ENCODE measurements around the gene RBM20. TPM values are rescaled to one million over a fixed set of nuclear protein-coding genes. Genes with fewer than 3 reads are reported as not detected.
"Not testable (repeated sequence)": the region's sequence is repeated elsewhere in the genome, so short reads cannot be mapped to it uniquely, and the experiment has no call there.

Gene RBM20
- total RNA-seq, 3 donors from 2014 or later, result 0.03 TPM; not detected in 2

DNA sequence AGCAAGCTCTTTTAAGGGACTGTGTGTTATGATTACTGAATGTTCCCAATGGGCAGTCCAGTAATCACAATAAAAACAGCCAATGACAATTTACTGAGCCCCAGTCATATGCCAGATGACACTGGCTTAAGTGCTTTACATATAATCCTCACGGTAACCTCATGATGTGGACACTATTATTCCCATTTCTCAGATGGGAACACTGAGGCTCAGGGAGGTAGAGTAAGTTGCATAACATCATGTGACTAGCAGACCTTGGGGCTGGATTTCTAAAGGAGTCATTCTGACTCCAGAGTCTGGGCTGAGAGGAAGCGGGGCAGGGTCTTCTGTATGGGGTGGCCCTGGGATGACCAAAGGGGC is 7.6 kb upstream of the RBM20 start:
- Mint-ChIP-seq H3K27me3 (ENCODE audit: low read depth) (peaks cover 19% of the 10 kb centered on the region), H3K36me3 (ENCODE audit: insufficient read depth) (no peaks in the 10 kb centered on the region), H3K4me3 (no peak overlapping the region), H3K4me1 (ENCODE audit: low read depth) (peaks cover 9% of the 10 kb centered on the region), H3K9me3 (no peaks in the 10 kb centered on the region)
- ATAC-seq (no peak), DNase-seq (no peak)

DNA sequence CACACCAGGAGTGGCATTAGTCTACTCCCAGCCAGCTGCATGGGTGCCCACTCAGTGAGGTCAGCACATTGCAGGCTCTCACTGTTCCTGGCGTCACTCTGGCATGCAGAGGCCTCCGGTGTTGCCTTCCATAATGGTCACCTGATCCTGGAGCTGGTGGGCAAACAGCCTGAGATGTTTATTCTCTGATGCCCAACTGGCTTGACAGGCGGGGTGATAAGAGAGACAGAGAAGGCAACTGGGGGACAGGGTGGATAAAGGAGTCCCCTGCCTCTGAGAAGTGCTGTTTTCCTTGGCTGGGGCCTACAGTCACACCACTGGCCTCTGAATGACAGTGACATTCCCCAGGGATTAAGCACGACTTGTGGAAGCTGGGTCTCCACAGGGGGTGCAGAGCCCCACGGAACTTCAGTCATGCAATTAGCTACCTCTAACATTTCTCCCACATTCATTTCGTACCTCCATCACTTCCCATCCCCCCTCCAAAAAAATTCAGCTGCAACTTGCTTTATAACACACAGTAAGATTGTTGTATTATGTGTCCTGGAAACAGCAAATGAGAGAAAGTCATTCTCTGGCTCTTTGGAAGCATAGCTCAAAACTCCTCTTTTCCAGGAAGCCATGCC is 7.1 kb upstream of the RBM20 start:
- no peaks in the 10 kb centered on the region for H3K9me3 Mint-ChIP-seq
- DNase-seq, result no peak
- peaks cover 23% of the 10 kb centered on the region for H3K27me3 Mint-ChIP-seq (ENCODE audit: low read depth)
- H3K4me3 Mint-ChIP-seq, result no peak overlapping the region
- H3K4me1 Mint-ChIP-seq (ENCODE audit: low read depth), result peaks cover 14% of the 10 kb centered on the region
- no peaks in the 10 kb centered on the region for H3K36me3 Mint-ChIP-seq (ENCODE audit: insufficient read depth)
- no peak for ATAC-seq

DNA sequence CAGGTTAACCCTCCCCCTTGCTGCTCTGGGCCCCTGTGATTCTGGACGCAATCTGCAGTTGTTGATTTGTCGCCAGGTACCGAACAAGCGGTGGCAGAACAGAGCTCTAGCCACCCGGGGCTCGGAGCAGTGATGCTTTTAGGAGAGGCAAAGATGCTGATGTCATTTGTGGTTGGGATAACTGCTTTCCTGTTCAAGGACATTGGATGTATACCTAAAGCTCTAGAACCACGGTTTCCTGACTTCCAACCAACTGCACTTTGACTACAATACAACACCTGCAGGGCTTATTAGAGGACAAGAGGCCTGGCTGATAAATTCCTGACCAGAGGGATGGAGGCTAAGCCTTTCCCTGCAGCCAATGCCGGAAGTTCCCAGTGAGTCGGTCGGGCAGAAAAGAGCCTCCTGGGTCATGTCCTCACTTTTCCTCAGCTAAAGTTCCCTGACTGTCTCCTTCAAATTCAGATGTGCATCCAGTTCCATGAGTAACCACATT is 6.5 kb upstream of the RBM20 start:
- no peaks in the 10 kb centered on the region for H3K36me3 Mint-ChIP-seq (ENCODE audit: insufficient read depth)
- peaks cover 19% of the 10 kb centered on the region for H3K4me1 Mint-ChIP-seq (ENCODE audit: low read depth)
- peaks cover 29% of the 10 kb centered on the region for H3K27me3 Mint-ChIP-seq (ENCODE audit: low read depth)

DNA sequence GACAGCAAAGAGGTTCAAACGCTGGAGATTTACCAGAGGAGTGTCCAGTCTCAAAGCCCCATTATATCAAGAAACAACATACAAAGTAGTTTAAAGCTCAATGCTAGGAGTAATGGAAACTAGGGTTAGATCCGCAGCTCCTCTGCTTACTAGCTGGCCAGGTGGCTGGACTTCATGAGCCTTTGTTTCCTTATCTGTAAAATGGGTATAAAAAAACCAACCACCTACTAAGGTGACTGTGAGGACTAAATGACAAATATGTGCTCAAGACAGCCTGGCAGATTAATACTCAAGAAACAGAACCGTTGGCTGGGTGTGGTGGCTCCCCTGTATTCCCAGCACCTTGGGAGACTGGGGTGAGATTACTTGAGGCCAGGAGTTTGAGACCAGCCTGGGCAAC is 5.8 kb upstream of the RBM20 start:
- peaks cover 36% of the 10 kb centered on the region for H3K27me3 Mint-ChIP-seq (ENCODE audit: low read depth)
- ATAC-seq (no peak), DNase-seq (no peak)
- H3K36me3 Mint-ChIP-seq (ENCODE audit: insufficient read depth), result no peaks in the 10 kb centered on the region
- H3K4me1 Mint-ChIP-seq (ENCODE audit: low read depth), result peaks cover 24% of the 10 kb centered on the region
- H3K4me3 Mint-ChIP-seq, result no peak overlapping the region
- no peaks in the 10 kb centered on the region for H3K9me3 Mint-ChIP-seq

More for the DNA sequence above, 6.5 kb upstream of the RBM20 start:
- H3K4me3 Mint-ChIP-seq, result no peak overlapping the region
- no peaks in the 10 kb centered on the region for H3K9me3 Mint-ChIP-seq
- ATAC-seq (no peak), DNase-seq (no peak)

DNA sequence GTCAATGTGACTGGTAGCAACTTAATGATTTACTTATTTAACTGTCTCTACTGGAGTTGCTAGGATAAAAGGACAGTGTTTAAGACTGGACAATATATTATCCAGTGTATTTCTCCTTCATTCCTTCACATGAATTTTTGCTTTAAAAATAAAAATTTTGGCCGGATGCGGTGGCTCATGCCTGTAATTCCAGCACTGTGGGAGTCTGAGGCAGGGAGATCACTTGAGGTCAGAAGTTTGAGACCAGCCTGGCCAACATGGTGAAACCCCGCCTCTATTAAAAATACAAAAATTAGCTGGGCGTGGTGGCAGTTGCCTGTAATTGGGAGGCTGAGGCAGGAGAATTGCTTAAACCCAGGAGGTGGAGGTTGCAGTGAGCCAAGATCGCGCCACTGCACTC is 5.1 kb upstream of the RBM20 start:
- H3K9me3 Mint-ChIP-seq; ATAC-seq; DNase-seq; H3K36me3 Mint-ChIP-seq (ENCODE audit: insufficient read depth); H3K4me3 Mint-ChIP-seq: not testable (repeated sequence)
- Mint-ChIP-seq H3K4me1 (ENCODE audit: low read depth) (peaks cover 27% of the 10 kb centered on the region), H3K27me3 (ENCODE audit: low read depth) (peaks cover 39% of the 10 kb centered on the region)

DNA sequence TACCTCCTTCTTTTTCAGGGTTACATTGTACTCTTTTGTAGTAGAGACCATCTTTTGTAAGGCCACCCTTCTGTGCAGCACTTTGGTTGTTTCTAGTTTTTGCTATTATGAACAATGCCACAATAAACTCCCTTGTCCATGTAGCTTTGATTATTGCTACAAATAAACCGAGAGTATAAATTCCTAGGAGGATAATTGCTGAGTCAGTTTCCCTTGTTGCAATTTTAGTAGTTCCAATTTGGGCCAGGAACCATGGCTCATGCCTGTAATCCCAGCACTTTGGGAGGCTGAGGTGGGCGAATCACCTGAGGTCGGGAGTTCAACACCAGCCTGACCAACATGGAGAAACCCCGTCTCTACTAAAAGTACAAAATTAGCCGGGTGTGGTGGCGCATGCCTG is 4.3 kb upstream of the RBM20 start:
- not testable (repeated sequence) for H3K4me3 Mint-ChIP-seq; H3K9me3 Mint-ChIP-seq; ATAC-seq; DNase-seq; H3K36me3 Mint-ChIP-seq (ENCODE audit: insufficient read depth)
- H3K4me1 Mint-ChIP-seq (ENCODE audit: low read depth), result peaks cover 29% of the 10 kb centered on the region
- H3K27me3 Mint-ChIP-seq (ENCODE audit: low read depth), result peaks cover 44% of the 10 kb centered on the region

DNA sequence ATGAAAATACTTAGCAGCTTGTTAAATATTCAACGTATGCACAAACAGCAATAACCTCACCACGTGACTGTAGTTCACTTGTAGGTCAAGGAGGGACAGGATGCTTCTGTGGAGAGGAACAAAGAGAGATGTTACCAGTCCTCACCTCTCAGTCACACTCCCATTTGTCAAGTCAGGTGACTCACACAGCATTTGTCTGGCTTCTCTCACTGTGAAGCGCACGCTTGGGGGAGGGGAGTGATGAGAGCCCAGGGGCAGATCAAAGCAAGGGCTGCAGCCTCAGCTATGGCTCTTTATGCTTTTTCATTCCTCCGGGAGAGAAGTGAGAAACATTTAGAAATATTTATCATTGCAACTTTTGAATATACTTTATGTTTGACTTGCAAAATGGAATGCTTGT is 2.9 kb upstream of the RBM20 start:
- H3K4me3 Mint-ChIP-seq, result no peak overlapping the region

DNA sequence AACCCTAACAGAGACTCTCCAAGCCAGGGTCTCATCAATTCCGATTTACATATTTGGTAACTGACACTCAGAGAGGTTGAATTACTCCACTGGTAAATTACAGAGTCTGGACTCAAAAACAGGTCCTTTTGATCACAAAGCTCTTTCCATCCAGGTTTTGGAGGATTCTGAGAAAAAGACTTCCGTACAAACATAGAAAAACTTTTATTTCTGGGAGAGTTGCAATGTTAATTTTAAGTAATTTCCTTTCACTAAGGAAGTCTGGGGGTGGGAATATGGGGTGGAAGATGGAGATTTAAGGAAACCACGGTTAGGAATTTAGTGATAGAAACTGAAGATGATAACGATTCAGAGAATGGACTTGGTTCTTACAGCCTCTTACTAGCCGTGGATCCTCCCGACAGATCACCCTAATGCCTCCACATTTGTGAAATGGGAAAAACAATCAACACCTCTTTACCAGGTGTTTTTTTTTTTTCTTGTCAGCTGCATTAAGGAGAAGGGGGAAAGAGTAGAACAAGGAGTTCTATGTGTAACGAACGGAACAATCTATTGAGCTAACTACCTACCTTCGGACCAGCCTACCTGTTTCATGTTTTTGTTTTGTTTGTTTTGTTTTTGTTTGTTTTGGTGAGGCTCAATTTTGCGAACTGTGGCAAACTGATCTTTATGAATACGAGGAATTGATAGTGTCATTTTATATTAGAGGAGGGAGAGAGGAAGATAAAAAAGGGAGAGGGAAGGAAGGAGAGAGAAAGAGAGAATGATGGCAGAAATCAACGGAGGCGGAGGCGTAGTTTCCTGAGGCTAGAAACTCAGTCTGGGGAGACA is 1.7 kb upstream of the RBM20 start:
- H3K9me3 Mint-ChIP-seq, result no peaks in the 10 kb centered on the region
- H3K4me3 Mint-ChIP-seq, result peak overlapping the region; percentile 81
- no peak for ATAC-seq
- H3K27me3 Mint-ChIP-seq (ENCODE audit: low read depth), result peaks cover 59% of the 10 kb centered on the region
- no peaks in the 10 kb centered on the region for H3K36me3 Mint-ChIP-seq (ENCODE audit: insufficient read depth)
- peaks cover 30% of the 10 kb centered on the region for H3K4me1 Mint-ChIP-seq (ENCODE audit: low read depth)
- DNase-seq, result no peak

More for the DNA sequence above, 2.9 kb upstream of the RBM20 start:
- Mint-ChIP-seq H3K27me3 (ENCODE audit: low read depth) (peaks cover 54% of the 10 kb centered on the region), H3K4me1 (ENCODE audit: low read depth) (peaks cover 30% of the 10 kb centered on the region), H3K36me3 (ENCODE audit: insufficient read depth) (no peaks in the 10 kb centered on the region), H3K9me3 (no peaks in the 10 kb centered on the region)
- peak; percentile 31 for DNase-seq
- peak; percentile 76 to 86 for ATAC-seq

DNA sequence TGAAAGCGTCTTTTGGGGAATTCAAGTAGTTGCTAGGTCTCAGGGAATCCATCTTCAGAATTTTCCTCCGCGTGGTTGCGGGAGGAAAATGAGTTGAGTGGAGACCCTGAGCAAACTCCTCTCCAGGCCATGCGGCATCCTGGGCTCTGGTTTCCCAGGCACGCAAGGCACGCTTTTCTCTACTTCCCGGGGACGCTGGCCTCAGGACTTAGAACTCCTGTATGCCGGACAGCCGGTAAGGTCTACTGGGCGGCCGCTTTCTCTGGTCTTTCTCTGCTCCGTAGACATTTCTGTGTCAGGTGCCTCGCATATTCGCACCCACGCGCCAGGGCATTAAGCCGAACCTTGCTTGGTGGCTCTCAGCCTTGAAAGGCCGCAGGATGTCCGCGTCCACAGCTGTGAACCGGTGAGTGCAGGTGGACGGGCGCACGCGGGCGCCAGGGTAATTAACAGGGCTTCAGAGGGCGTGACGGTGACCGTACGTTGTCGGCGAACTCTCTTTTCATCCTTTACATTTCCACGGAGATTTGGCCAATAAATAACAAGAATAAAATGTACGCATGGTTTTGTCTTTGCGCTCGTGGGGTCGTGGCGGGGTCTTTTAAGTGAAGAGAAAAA is 992 bp upstream of the RBM20 start:
- ATAC-seq (peak in 1 of 2 donors; percentile 23), DNase-seq (no peak)
- Mint-ChIP-seq H3K4me3 (peak overlapping the region; percentile 81), H3K36me3 (ENCODE audit: insufficient read depth) (no peaks in the 10 kb centered on the region), H3K4me1 (ENCODE audit: low read depth) (peaks cover 30% of the 10 kb centered on the region), H3K9me3 (no peaks in the 10 kb centered on the region), H3K27me3 (ENCODE audit: low read depth) (peaks cover 54% of the 10 kb centered on the region)

DNA sequence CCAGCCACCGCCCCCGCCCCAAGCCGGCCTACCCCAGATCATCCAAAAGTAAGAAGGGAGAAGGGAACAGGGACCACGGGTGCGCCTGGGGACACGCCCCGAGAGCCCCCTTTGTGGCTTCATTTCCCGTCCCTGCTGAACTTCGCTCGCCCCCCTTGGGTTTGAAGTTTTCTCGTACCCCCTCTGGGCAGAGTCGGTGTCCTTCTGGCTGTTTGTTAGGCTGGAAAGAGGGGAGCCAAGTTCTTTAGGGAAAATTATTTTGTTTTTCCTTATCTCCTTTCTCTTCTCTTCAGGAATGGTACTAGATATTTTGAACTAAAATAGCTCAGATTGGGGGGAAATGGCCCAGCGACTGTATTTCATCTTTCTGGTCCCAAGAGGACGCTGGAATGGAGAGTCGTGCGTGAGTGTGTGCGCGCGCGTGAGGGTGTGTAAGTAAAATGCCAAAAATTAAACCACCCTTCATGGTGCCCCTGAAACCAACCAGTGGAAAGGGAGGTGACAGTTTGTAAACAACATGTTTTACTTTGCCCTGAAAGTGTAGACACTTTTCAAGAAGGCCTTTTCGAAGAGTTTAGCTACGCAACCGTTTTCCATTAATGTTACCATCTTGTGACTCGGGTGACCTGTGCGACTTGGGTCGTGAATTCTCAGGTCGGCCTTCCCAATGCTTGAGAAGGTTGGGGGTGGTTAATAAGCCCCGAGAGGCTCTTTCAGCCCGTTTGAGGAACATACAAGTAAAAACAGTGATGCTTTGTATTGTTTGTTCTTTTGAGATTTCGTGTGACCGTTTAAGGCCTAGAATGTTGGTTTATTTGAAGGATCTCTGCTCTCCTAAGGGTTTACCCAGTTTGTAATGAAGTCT is 694 bp downstream of the RBM20 start:
- no peaks in the 10 kb centered on the region for H3K36me3 Mint-ChIP-seq (ENCODE audit: insufficient read depth)
- H3K9me3 Mint-ChIP-seq, result no peaks in the 10 kb centered on the region
- H3K27me3 Mint-ChIP-seq (ENCODE audit: low read depth), result peaks cover 66% of the 10 kb centered on the region
- peak overlapping the region; percentile 63 for H3K4me3 Mint-ChIP-seq
- H3K4me1 Mint-ChIP-seq (ENCODE audit: low read depth), result peaks cover 30% of the 10 kb centered on the region
- ATAC-seq (no peak), DNase-seq (no peak)

DNA sequence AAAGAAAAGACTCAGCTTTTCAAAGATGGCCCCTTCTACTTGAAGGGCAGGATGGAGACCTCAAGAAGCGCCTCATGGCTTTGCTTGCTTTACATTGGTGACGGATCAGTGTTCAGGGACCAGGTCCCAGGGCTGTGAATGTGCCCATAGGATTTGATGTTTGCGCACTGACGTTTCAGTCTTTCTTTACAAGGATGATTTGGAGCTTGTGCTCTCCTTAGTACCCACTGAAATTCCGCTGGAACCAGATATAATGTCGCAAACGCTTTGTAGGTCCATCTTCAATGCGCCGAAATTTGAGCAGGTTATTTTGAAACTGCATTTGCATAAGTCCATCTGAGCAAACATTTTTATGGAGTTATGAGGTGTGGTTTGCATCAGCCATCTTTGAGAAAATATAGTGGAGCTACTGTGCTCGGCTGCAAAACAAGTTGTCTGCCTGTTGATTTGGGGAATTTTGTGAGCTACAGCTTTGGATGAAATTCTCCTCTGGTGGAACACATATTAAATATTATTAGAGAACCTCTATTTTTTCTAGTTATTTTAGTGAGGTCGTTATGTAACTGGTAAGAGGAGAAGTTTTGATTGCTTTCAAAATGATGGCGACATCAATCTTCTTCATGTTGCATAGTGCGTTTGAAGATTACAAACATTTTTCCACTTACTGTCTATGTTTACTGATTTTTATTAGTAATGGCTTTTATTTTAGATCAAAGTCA is 2.4 kb downstream of the RBM20 start:
- Mint-ChIP-seq H3K36me3 (ENCODE audit: insufficient read depth) (no peaks in the 10 kb centered on the region), H3K27me3 (ENCODE audit: low read depth) (peaks cover 71% of the 10 kb centered on the region), H3K9me3 (no peaks in the 10 kb centered on the region), H3K4me1 (ENCODE audit: low read depth) (peaks cover 26% of the 10 kb centered on the region), H3K4me3 (no peak overlapping the region)
- ATAC-seq, result no peak
- no peak for DNase-seq

DNA sequence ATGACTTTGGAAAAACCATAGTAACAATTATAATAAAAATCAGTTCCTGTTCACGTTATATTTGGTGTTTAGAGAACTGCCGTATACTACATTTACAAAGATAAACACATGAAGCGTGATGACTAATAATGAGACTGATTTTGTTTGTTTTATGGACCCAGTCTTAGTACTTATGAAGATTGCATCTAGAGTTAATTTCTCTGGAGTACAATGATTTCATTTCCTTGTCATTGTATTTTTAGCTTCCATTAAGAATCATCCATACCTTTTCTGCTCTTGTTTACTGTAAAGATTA is 2.9 kb downstream of the RBM20 start:
- Mint-ChIP-seq H3K4me1 (ENCODE audit: low read depth) (peaks cover 23% of the 10 kb centered on the region), H3K36me3 (ENCODE audit: insufficient read depth) (no peaks in the 10 kb centered on the region), H3K4me3 (no peak overlapping the region), H3K27me3 (ENCODE audit: low read depth) (peaks cover 67% of the 10 kb centered on the region), H3K9me3 (no peaks in the 10 kb centered on the region)
- ATAC-seq, result no peak
- no peak for DNase-seq

DNA sequence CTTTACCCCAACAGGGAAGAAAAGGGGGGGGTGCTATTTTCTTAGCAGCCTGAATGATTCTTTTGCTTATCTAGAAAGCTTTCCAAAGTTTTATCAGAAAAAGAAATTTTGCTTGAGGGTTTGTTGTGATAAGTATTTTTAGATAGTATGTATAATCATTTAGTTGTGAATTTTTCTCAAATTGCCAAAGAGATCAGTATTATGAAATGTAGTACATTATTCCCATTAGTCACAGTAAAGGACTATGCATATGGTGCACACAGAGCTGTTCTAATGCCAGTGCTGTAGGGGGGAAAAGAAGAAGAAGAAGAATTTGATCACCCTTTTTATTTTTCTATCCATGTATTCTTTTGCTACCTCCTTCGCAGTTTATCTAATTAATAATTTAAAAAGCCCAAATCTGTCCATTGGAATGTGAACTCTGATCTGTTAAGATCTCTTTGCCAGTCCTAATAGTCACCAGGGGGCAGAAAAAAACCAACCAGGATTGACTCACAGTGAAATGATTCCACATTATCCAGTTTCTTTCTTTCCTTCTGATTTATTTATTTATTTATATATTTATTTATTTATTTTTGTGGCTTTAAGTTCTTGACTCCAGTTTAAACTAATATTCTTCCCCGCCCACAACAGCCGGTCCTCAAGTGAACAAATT is 4.7 kb downstream of the RBM20 start:
- peaks cover 59% of the 10 kb centered on the region for H3K27me3 Mint-ChIP-seq (ENCODE audit: low read depth)
- no peak for DNase-seq
- no peak for ATAC-seq
- H3K9me3 Mint-ChIP-seq, result no peaks in the 10 kb centered on the region
- no peak overlapping the region for H3K4me3 Mint-ChIP-seq
- peaks cover 11% of the 10 kb centered on the region for H3K4me1 Mint-ChIP-seq (ENCODE audit: low read depth)
- no peaks in the 10 kb centered on the region for H3K36me3 Mint-ChIP-seq (ENCODE audit: insufficient read depth)

Measured in activated T-cell treated with anti-CD3 and anti-CD28 coated beads, Interleukin-2, amount 50 U/mL, for 4 hours (primary cell).